HepG2 (cell line): ENCODE measurements around the gene INO80B. TPM values are rescaled to one million over a fixed set of nuclear protein-coding genes. Genes with fewer than 3 reads are reported as not detected.
A peak's percentile ranks its signal among the peaks of the same experiment; 100 is the strongest.

Experiments
- FLYWCH1 ChIP-seq: sonication (generic); formaldehyde crosslinking; IDR thresholded peaks from 2 replicates; pipeline ENCODE4 v1.8.1; 2023; ENCODE audit warnings: mild to moderate bottlenecking, missing genetic modification reagents
- GPN1 ChIP-seq: sonication (generic); formaldehyde crosslinking; IDR thresholded peaks from 2 replicates; pipeline ENCODE4 v1.5.1; 2020; ENCODE audit warnings: missing genetic modification reagents, borderline replicate concordance
- GTF2F1 ChIP-seq: fragments of 150-350 bp; IDR thresholded peaks from 2 replicates; pipeline ENCODE4 v1.6.1; 2014; ENCODE audit warnings: low read length
- HOXA9 ChIP-seq: sonication (generic); formaldehyde crosslinking; IDR thresholded peaks from 2 replicates; pipeline ENCODE4 v1.8.1; 2022; ENCODE audit warnings: missing genetic modification reagents, mild to moderate bottlenecking, moderate library complexity, borderline replicate concordance
- IRF1 ChIP-seq: sonication (generic); formaldehyde crosslinking; IDR thresholded peaks from 2 replicates; pipeline ENCODE4 v1.4.0; 2020; ENCODE audit warnings: low read depth, mild to moderate bottlenecking, missing genetic modification reagents
- JUND ChIP-seq: sonication (generic); formaldehyde crosslinking; IDR thresholded peaks from 2 replicates; pipeline ENCODE4 v1.8.0; 2022; ENCODE audit warnings: mild to moderate bottlenecking, missing genetic modification reagents
- MIER3 ChIP-seq: IDR thresholded peaks from 2 replicates; pipeline ENCODE4 v1.6.1; 2016; ENCODE audit warnings: missing compliant biosample characterization, borderline replicate concordance
- PAX8 ChIP-seq: sonication (generic); formaldehyde crosslinking; IDR thresholded peaks from 2 replicates; pipeline ENCODE4 v1.8.0; 2022; ENCODE audit warnings: mild to moderate bottlenecking, missing genetic modification reagents, borderline replicate concordance
- PBX3 ChIP-seq: sonication (generic); formaldehyde crosslinking; IDR thresholded peaks from 2 replicates; pipeline ENCODE4 v1.8.1; 2023; ENCODE audit warnings: missing genetic modification reagents, inconsistent platforms, borderline replicate concordance
- POLR2G ChIP-seq: fragments of 200-400 bp; formaldehyde crosslinking; IDR thresholded peaks from 2 replicates; pipeline ENCODE4 v1.6.1; 2018; ENCODE audit warnings: mild to moderate bottlenecking, low read depth, low read length, moderate library complexity
- RARA ChIP-seq: IDR thresholded peaks from 2 replicates; pipeline ENCODE4 v1.6.1; 2016; ENCODE audit warnings: missing genetic modification reagents, missing compliant biosample characterization
- REL ChIP-seq: sonication (generic); formaldehyde crosslinking; conservative IDR thresholded peaks from 2 replicates; pipeline ENCODE4 v1.8.0; 2022; ENCODE audit warnings: mild to moderate bottlenecking, missing genetic modification reagents, moderate library complexity
- SNAPC2 ChIP-seq: sonication (generic); formaldehyde crosslinking; IDR thresholded peaks from 2 replicates; pipeline ENCODE4 v1.8.1; 2022; ENCODE audit warnings: mild to moderate bottlenecking, missing genetic modification reagents
- STAT5B ChIP-seq: sonication (generic); formaldehyde crosslinking; IDR thresholded peaks from 2 replicates; pipeline ENCODE4 v1.4.0; 2020; ENCODE audit warnings: missing genetic modification reagents
- TOPORS ChIP-seq: sonication (generic); formaldehyde crosslinking; IDR thresholded peaks from 2 replicates; pipeline ENCODE4 v1.8.0; 2023; ENCODE audit warnings: mild to moderate bottlenecking, missing genetic modification reagents
- ZNF205 ChIP-seq: IDR thresholded peaks from 2 replicates; pipeline ENCODE4 v1.6.1; 2018; ENCODE audit warnings: missing biosample characterization, missing genetic modification reagents
- ZNF263 ChIP-seq: sonication (generic); formaldehyde crosslinking; IDR thresholded peaks from 2 replicates; pipeline ENCODE4 v1.4.0; 2020; ENCODE audit warnings: missing genetic modification reagents
- ZNF296 ChIP-seq: sonication (generic); formaldehyde crosslinking; conservative IDR thresholded peaks from 2 replicates; pipeline ENCODE4 v1.5.0; 2020; ENCODE audit warnings: mild to moderate bottlenecking, missing genetic modification reagents
- ZNF800 ChIP-seq: sonication (generic); formaldehyde crosslinking; IDR thresholded peaks from 2 replicates; pipeline ENCODE4 v1.4.0; 2020; ENCODE audit warnings: missing genetic modification reagents
- ZXDC ChIP-seq: sonication (generic); formaldehyde crosslinking; IDR thresholded peaks from 2 replicates; pipeline ENCODE4 v1.5.0; 2020; ENCODE audit warnings: mild to moderate bottlenecking, missing genetic modification reagents
- polyA plus RNA-seq, 8 experiments: library from polyadenylated mRNA; depleted of rRNA in 3 of 8; stranded (reverse) in 7 of 8; unstranded in 1 of 8; fragments of >200 nt; fragmentation: Illumina TruSeq in 4 of 8; extraction: Trizol in 4 of 8; gene quantifications; 2 replicates each; pipeline versions ENCODE4 v1.2.1 to v1.2.3, GENCODE V29; 2011 to 2016; ENCODE audit warnings: low read depth in 4 of 8, missing spikeins in 1 of 8, mixed read lengths in 1 of 8; ENCODE audit not compliant: insufficient read depth in 1 of 8
- total RNA-seq, 5 experiments: library from RNA; depleted of rRNA; stranded (reverse); fragments of >200 nt; fragmentation: Illumina TruSeq; extraction: Trizol; gene quantifications; 2 replicates each; pipeline ENCODE4 v1.2.3, GENCODE V29; 2016; ENCODE audit warnings: low read depth in 1 of 5
- TF ChIP-seq, protein P1 (sequence below): sonication (generic); formaldehyde crosslinking; IDR thresholded peaks from 2 replicates; pipeline ENCODE4 v1.5.1; 2020; ENCODE audit warnings: mild to moderate bottlenecking, missing genetic modification reagents, borderline replicate concordance
- TF ChIP-seq, protein P2 (sequence below): IDR thresholded peaks from 2 replicates; pipeline ENCODE4 v1.6.1; 2016; ENCODE audit warnings: mild to moderate bottlenecking, missing biosample characterization, missing genetic modification reagents
- TF ChIP-seq, protein P3 (sequence below): sonication (generic); formaldehyde crosslinking; IDR thresholded peaks from 2 replicates; pipeline ENCODE4 v1.4.0; 2020; ENCODE audit warnings: mild to moderate bottlenecking, missing genetic modification reagents

Gene INO80B
- total and polyA plus RNA-seq, 2 of the 13 experiments (the other 11 are each of a cell fraction or from before 2014, with no cell fraction given), result 6.2 to 14.5 TPM

DNA sequence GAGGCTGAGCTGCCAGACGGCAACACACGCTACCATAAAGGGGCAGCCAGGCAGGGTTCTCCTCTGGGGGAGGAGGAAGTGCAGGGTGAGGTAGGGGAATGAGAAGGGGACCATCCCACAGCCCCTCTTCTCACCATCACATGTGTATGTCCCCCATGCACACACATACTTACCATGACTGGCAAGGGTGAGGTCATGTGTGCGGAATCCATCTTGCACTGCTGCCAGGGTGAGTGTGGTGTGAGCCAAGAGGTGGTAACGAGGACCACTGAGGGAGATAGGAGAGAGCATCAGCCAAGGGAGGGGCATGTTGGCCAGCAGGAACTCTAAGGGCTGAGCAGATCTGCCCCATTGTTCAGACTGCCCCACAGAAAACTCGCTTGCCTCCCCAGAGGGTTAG is 26.2 kb upstream of the INO80B start (continued):
- TF ChIP-seq ZXDC (CRISPR knock-in tag) (no peak), FLYWCH1 (CRISPR knock-in tag) (no peak), ZNF205 (no peak), ZNF800 (no peak), STAT5B (no peak), REL (CRISPR knock-in tag) (0 out of 2 replicates have a peak, but pooled peaks have one; percentile 21), HOXA9 (no peak), GTF2F1 (no peak), MIER3 (CRISPR knock-in tag) (no peak), POLR2G (peak; percentile 40; the same call in 1 of the 2 replicates), RARA (no peak), GPN1 (CRISPR knock-in tag) (no peak), JUND (CRISPR knock-in tag) (no peak), PAX8 (CRISPR knock-in tag) (no peak), TOPORS (CRISPR knock-in tag) (no peak), IRF1 (no peak), PBX3 (CRISPR knock-in tag) (no peak), SNAPC2 (CRISPR knock-in tag) (0 out of 2 replicates have a peak, but pooled peaks have one; percentile 17), ZNF263 (no peak), ZNF296 (CRISPR knock-in tag) (no peak)
- TF ChIP-seq, protein P1, sequence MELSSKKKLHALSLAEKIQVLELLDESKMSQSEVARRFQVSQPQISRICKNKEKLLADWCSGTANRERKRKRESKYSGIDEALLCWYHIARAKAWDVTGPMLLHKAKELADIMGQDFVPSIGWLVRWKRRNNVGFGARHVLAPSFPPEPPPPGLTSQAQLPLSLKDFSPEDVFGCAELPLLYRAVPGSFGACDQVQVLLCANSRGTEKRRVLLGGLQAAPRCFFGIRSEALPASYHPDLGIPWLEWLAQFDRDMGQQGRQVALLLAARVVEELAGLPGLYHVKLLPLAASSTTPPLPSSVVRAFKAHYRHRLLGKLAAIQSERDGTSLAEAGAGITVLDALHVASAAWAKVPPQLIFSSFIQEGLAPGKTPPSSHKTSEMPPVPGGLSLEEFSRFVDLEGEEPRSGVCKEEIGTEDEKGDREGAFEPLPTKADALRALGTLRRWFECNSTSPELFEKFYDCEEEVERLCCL (CRISPR knock-in tag), result no peak
- TF ChIP-seq, protein P2, sequence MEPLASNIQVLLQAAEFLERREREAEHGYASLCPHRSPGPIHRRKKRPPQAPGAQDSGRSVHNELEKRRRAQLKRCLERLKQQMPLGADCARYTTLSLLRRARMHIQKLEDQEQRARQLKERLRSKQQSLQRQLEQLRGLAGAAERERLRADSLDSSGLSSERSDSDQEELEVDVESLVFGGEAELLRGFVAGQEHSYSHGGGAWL (CRISPR knock-in tag), result no peak
- TF ChIP-seq, protein P3, sequence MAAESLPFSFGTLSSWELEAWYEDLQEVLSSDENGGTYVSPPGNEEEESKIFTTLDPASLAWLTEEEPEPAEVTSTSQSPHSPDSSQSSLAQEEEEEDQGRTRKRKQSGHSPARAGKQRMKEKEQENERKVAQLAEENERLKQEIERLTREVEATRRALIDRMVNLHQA (CRISPR knock-in tag), result no peak
